H1 (cell line): Measurements from ENCODE around the gene CCNL2. TPM values are rescaled to one million over a fixed set of nuclear protein-coding genes. Genes with fewer than 3 reads are reported as not detected.

Experiments used
- CTCF ChIA-PET: fragments of 300-600 bp; sonication (Branson Sonifier 250); formaldehyde crosslinking; loops from one replicate; lab custom pipeline; 2021; ENCODE audit not compliant: partially characterized antibody; lab: Charles Lee
- POLR2A ChIA-PET: fragments of 300-600 bp; sonication (Branson Sonifier 250); formaldehyde crosslinking; loops from one replicate; lab custom pipeline; 2021; ENCODE audit warnings: inconsistent platforms; ENCODE audit not compliant: partially characterized antibody; lab: Charles Lee
- DNase-seq, 2 experiments: peaks; one replicate each; pipeline versions ENCODE4 v3.0.0 to v3.0.0-alpha.2; 2010 to 2022; ENCODE audit warnings: low spot score in 2 of 2, low read depth in 1 of 2, mixed read lengths in 1 of 2
- FAIRE-seq: peaks from 2 replicates; lab custom pipeline; 2011; peaks lifted over from hg19 to GRCh38; lab: Jason Lieb, UNC
- H2AFZ ChIP-seq: 2 replicates; pipeline ENCODE4 v1.8.1; 2012; ENCODE audit warnings: low read length, inconsistent platforms
- H2AK5ac ChIP-seq: 2 replicates; pipeline ENCODE4 v1.6.1; 2013; ENCODE audit warnings: low read depth, low read length
- H2BK120ac ChIP-seq: replicated peaks from 2 replicates; pipeline ENCODE3; 2013; ENCODE audit warnings: low read depth, low read length, inconsistent platforms
- H2BK12ac ChIP-seq: 2 replicates; pipeline ENCODE4 v1.6.1; 2013; ENCODE audit warnings: low read depth, low read length
- H2BK15ac ChIP-seq: 2 replicates; pipeline ENCODE4 v1.6.1; 2013; ENCODE audit warnings: low read length
- H2BK20ac ChIP-seq: 2 replicates; pipeline ENCODE4 v1.6.1; 2013; ENCODE audit warnings: low read length
- H2BK5ac ChIP-seq: 2 replicates; pipeline ENCODE4 v1.6.1; 2013; ENCODE audit warnings: low read depth, low read length
- H3K14ac ChIP-seq: 2 replicates; pipeline ENCODE4 v1.6.1; 2013; ENCODE audit warnings: inconsistent platforms; ENCODE audit not compliant: insufficient read length
- H3K18ac ChIP-seq: 2 replicates; pipeline ENCODE4 v1.6.1; 2013; ENCODE audit warnings: low read length; ENCODE audit errors: extremely low read depth
- H3K23ac ChIP-seq: 2 replicates; pipeline ENCODE4 v1.6.1; 2013; ENCODE audit warnings: inconsistent platforms; ENCODE audit not compliant: insufficient read length
- H3K23me2 ChIP-seq: 2 replicates; pipeline ENCODE4 v1.6.1; 2013; ENCODE audit warnings: low read depth, low read length
- H3K27ac ChIP-seq: 2 replicates; pipeline ENCODE4 v1.6.1; 2011; ENCODE audit warnings: low read depth, low read length, inconsistent platforms
- H3K27me3 ChIP-seq, 4 experiments: replicated peaks in 1 of 4; 1 replicate in 1 of 4; 2 replicates in 3 of 4; pipeline versions ENCODE4 v1.6.1 to v1.8.1; 2011 to 2013; ENCODE audit warnings: low read length in 3 of 4, mild to moderate bottlenecking in 3 of 4, inconsistent platforms in 2 of 4, mixed read lengths in 2 of 4, moderate library complexity in 1 of 4; ENCODE audit not compliant: control insufficient read depth in 3 of 4, insufficient read depth in 3 of 4; ENCODE audit errors: extremely low read depth in 1 of 4
- H3K36me3 ChIP-seq, 4 experiments: 2 replicates each; pipeline versions ENCODE4 v1.6.1 to v1.8.1; 2011 to 2013; ENCODE audit warnings: mild to moderate bottlenecking in 4 of 4, low read length in 3 of 4, moderate library complexity in 2 of 4, control low read depth in 1 of 4, inconsistent platforms in 1 of 4; ENCODE audit not compliant: insufficient read depth in 4 of 4, control insufficient read depth in 2 of 4
- H3K4ac ChIP-seq: replicated peaks from 2 replicates; pipeline ENCODE3; 2013; ENCODE audit warnings: low read length, low read depth, mixed read lengths, inconsistent platforms; ENCODE audit not compliant: insufficient read length
- H3K4me1 ChIP-seq, 4 experiments: replicated peaks in 1 of 4; 1 replicate in 1 of 4; 2 replicates in 3 of 4; pipeline versions ENCODE4 v1.6.1 to v1.8.1; 2011 to 2013; ENCODE audit warnings: low read length in 3 of 4, inconsistent platforms in 2 of 4, mixed read lengths in 1 of 4; ENCODE audit not compliant: insufficient read depth in 4 of 4, control insufficient read depth in 3 of 4
- H3K4me2 ChIP-seq, 2 experiments: 2 replicates each; pipeline versions ENCODE4 v1.6.1 to v1.8.1; 2011 to 2013; ENCODE audit warnings: low read depth in 2 of 2, low read length in 2 of 2, control low read depth in 1 of 2, inconsistent platforms in 1 of 2, mild to moderate bottlenecking in 1 of 2; ENCODE audit not compliant: insufficient read depth in 1 of 2
- H3K4me3 ChIP-seq, 4 experiments: fragments of 200-600, 300-600 bp in 1 of 4; sonication (generic), shearing (Covaris generic), sonication (Bioruptor Twin) in 1 of 4; 2 replicates each; pipeline versions ENCODE4 v1.5.1 to v1.8.1; 2011 to 2016; ENCODE audit warnings: low read length in 4 of 4, low read depth in 3 of 4, control low read depth in 2 of 4, inconsistent platforms in 2 of 4, mild to moderate bottlenecking in 2 of 4, mixed read lengths in 1 of 4, moderate library complexity in 1 of 4; ENCODE audit not compliant: insufficient read depth in 2 of 4; ENCODE audit errors: extremely low read depth in 1 of 4
- H3K56ac ChIP-seq: replicated peaks from 2 replicates; pipeline ENCODE3; 2013; ENCODE audit warnings: low read depth, mild to moderate bottlenecking, mixed read lengths, low read length, inconsistent platforms; ENCODE audit not compliant: insufficient read length
- H3K79me1 ChIP-seq: 2 replicates; pipeline ENCODE4 v1.6.1; 2013; ENCODE audit warnings: low read depth, low read length, control low read depth
- H3K79me2 ChIP-seq, 2 experiments: 2 replicates each; pipeline versions ENCODE4 v1.6.1 to v1.8.1; 2012 to 2013; ENCODE audit warnings: low read length in 2 of 2, mild to moderate bottlenecking in 2 of 2, inconsistent platforms in 1 of 2; ENCODE audit not compliant: insufficient read depth in 2 of 2, control insufficient read depth in 1 of 2
- H3K9ac ChIP-seq, 4 experiments: replicated peaks in 1 of 4; 1 replicate in 1 of 4; 2 replicates in 3 of 4; pipeline versions ENCODE4 v1.6.1 to v1.8.1; 2011 to 2013; ENCODE audit warnings: low read depth in 3 of 4, low read length in 3 of 4, control low read depth in 2 of 4, mild to moderate bottlenecking in 2 of 4, moderate library complexity in 2 of 4, inconsistent platforms in 1 of 4; ENCODE audit errors: extremely low read depth in 1 of 4
- H3K9me3 ChIP-seq, 2 experiments: 2 replicates each; pipeline versions ENCODE4 v1.6.1 to v1.8.1; 2012 to 2013; ENCODE audit warnings: mild to moderate bottlenecking in 2 of 2, moderate library complexity in 2 of 2, control low read depth in 1 of 2, inconsistent platforms in 1 of 2, low read depth in 1 of 2, low read length in 1 of 2, mixed read lengths in 1 of 2; ENCODE audit not compliant: insufficient read depth in 2 of 2
- H4K20me1 ChIP-seq, 2 experiments: replicated peaks in 1 of 2; 2 replicates each; pipeline versions ENCODE3 to v1.8.1; 2011 to 2013; ENCODE audit warnings: inconsistent platforms in 2 of 2, low read length in 2 of 2, mild to moderate bottlenecking in 1 of 2; ENCODE audit not compliant: insufficient read depth in 2 of 2, control insufficient read depth in 1 of 2
- H4K5ac ChIP-seq: 2 replicates; pipeline ENCODE4 v1.6.1; 2013; ENCODE audit warnings: low read length, low read depth, mixed read lengths, inconsistent platforms; ENCODE audit not compliant: insufficient read length
- H4K8ac ChIP-seq: 2 replicates; pipeline ENCODE4 v1.8.0; 2013; ENCODE audit warnings: mild to moderate bottlenecking, moderate library complexity, low read length, inconsistent platforms; ENCODE audit not compliant: insufficient read depth; ENCODE audit errors: extremely low read depth
- H4K91ac ChIP-seq: replicated peaks from 2 replicates; pipeline ENCODE3; 2013; ENCODE audit warnings: low read length, mixed read lengths, inconsistent platforms; ENCODE audit not compliant: insufficient read length
- BACH1 ChIP-seq: IDR thresholded peaks from 2 replicates; pipeline ENCODE4 v1.6.1; 2012; ENCODE audit warnings: low read length, improper control_type of control experiment
- CTBP2 ChIP-seq: IDR thresholded peaks from 2 replicates; pipeline ENCODE4 v1.7.0; 2011; ENCODE audit warnings: borderline replicate concordance, mild to moderate bottlenecking, moderate library complexity, mixed read lengths, low read length; ENCODE audit not compliant: insufficient read depth, insufficient read length
- EGR1 ChIP-seq: IDR thresholded peaks from 2 replicates; pipeline ENCODE4 v1.6.1; 2011; ENCODE audit warnings: low read depth, low read length, borderline replicate concordance
- JUN ChIP-seq: IDR thresholded peaks from 2 replicates; pipeline ENCODE4 v1.6.1; 2011; ENCODE audit warnings: low read depth, mild to moderate bottlenecking, improper control_type of control experiment, low read length
- RAD21 ChIP-seq, 2 experiments: IDR thresholded peaks in 1 of 2; conservative IDR thresholded peaks in 1 of 2; 2 replicates each; pipeline ENCODE4 v1.6.1; 2011; ENCODE audit warnings: low read depth in 2 of 2, low read length in 2 of 2, improper control_type of control experiment in 1 of 2, inconsistent platforms in 1 of 2, mild to moderate bottlenecking in 1 of 2, moderate library complexity in 1 of 2
- RBBP5 ChIP-seq: IDR thresholded peaks from 2 replicates; pipeline ENCODE4 v1.7.1; 2012; ENCODE audit warnings: low read depth, mild to moderate bottlenecking, inconsistent platforms, low read length, moderate library complexity, borderline replicate concordance
- RXRA ChIP-seq: IDR thresholded peaks from 2 replicates; pipeline ENCODE4 v1.6.1; 2011; ENCODE audit warnings: low read depth, mild to moderate bottlenecking, low read length, moderate library complexity; ENCODE audit not compliant: insufficient read depth
- SIRT6 ChIP-seq: IDR thresholded peaks from one replicate; pipeline ENCODE4 v1.7.1; 2012; ENCODE audit warnings: low read length, inconsistent platforms
- SRF ChIP-seq: IDR thresholded peaks from 2 replicates; pipeline ENCODE4 v1.6.1; 2011; ENCODE audit warnings: mild to moderate bottlenecking, low read depth, low read length, moderate library complexity
- YY1 ChIP-seq: IDR thresholded peaks from 2 replicates; pipeline ENCODE4 v1.6.1; 2011; ENCODE audit warnings: low read depth, mild to moderate bottlenecking, low read length
- WGBS, 2 experiments: shearing (Covaris generic) in 1 of 2; methylation state at CpG; one replicate each; pipeline versions ENCODE4 v1.1.6 to v1.1.7; 2013 to 2015; ENCODE audit warnings: low lambda C conversion rate in 2 of 2, mixed read lengths in 2 of 2, inconsistent platforms in 1 of 2, low coverage in 1 of 2, missing lambda C conversion rate in 1 of 2; ENCODE audit not compliant: insufficient replicate concordance in 2 of 2, insufficient coverage in 1 of 2, insufficient read length in 1 of 2; ENCODE audit errors: extremely low coverage in 1 of 2, missing lambda C conversion rate in 1 of 2; 5-methylcytosine and 5-hydroxymethylcytosine counted together
- polyA plus RNA-seq, 7 experiments: library from polyadenylated mRNA; depleted of rRNA in 3 of 7; stranded (reverse) in 5 of 7; unstranded in 2 of 7; fragments of >200 nt in 5 of 7; fragments of 200-250 nt in 2 of 7; gene quantifications; 1 replicate in 5 of 7; 2 replicates in 1 of 7; 4 replicates in 1 of 7; pipeline versions ENCODE4 v1.2.1 to v1.2.3, GENCODE V29; 2011 to 2013; ENCODE audit warnings: missing spikeins in 2 of 7, mixed read lengths in 2 of 7
- total RNA-seq: library from RNA; stranded (reverse); fragmentation: NEBNext Ultra II Directional; extraction: Animal tissue kit (Norgen Biotek cat#: 25700); gene quantifications from 2 replicates; pipeline ENCODE4 v1.2.1, GENCODE V29; 2021

Gene CCNL2
- total and polyA plus RNA-seq, 2 of the 8 experiments (the other 6 are each of a cell fraction or from before 2014, with no cell fraction given), result 79.8 to 120 TPM

DNA sequence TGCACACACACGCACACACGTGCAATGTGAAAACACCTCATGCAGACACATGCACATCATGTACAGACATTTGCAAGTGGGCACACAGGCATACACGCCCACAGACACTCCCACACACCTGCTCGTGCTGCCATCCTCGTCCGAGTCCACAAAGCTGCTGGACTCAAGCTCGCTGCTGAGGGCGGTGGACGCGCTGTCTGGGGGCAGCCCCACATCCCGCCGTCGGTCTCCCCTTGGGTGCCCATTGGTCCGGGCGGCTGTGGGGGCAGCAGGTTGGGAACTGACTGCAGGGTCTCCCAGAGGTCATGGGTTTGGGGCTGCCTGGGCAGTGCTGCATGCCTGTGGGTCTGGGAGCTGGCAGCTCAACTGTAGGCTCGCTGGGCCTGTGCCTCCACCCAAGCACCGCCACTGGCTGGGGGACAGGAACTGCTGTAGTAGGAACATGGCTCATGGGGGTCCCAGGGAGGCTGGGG is 57.5 kb downstream of the CCNL2 start:
- Histone ChIP-seq H4K20me1 (peaks cover 21 to 45% of the 10 kb centered on the region in 2 experiments), H4K5ac (no peak overlapping the region), H2BK120ac (no peak overlapping the region), H3K56ac (no peak overlapping the region), H2BK12ac (no peak overlapping the region), H2BK5ac (no peak overlapping the region; the same call in 1 of the 2 replicates), H2BK20ac (no peak overlapping the region), H2BK15ac (no peak overlapping the region), H3K4ac (no peak overlapping the region), H3K14ac (peak overlapping the region; percentile 16), H3K23me2 (peaks cover 1% of the 10 kb centered on the region; the same call in 1 of the 2 replicates), H3K9ac (no peak overlapping the region), H4K8ac (no peak overlapping the region), H3K36me3 (peaks cover 2 to 36% (median 15%) of the 10 kb centered on the region in 4 experiments; a peak in 7 of 8 replicates), H2AFZ (no peak overlapping the region), H3K9me3 (peaks cover 0 to 5% of the 10 kb centered on the region in 2 experiments; a peak in 1 of 4 replicates), H3K4me3 (no peak overlapping the region), H3K79me2 (peaks cover 0 to 12% of the 10 kb centered on the region in 2 experiments; a peak in 1 of 4 replicates), H3K23ac (no peak overlapping the region), H3K4me1 (peaks cover 0 to 2% (median 0%) of the 10 kb centered on the region in 4 experiments; a peak in 3 of 7 replicates), H3K79me1 (peaks cover 20% of the 10 kb centered on the region), H4K91ac (no peak overlapping the region), H3K4me2 (no peak overlapping the region), H2AK5ac (no peak overlapping the region), H3K18ac (no peak overlapping the region), H3K27me3 (no peaks in the 10 kb centered on the region; a peak in 1 of 7 replicates), H3K27ac (no peak overlapping the region)
- POLR2A ChIA-PET, result interaction anchor here (0.8 to 1.3 kb wide), 4 partner anchors 12 to 33 kb away, joined by 3 to 4 read pairs (median 3); partner anchors contain the start of gene AURKAIP1
- CTCF ChIA-PET, result interaction anchor here (0.8 to 1.5 kb wide), 4 partner anchors 24 to 50 kb away, joined by 3 to 5 read pairs (median 4); partner anchors contain the start of gene AURKAIP1
- TF ChIP-seq CTBP2 (no peak), EGR1 (no peak), YY1 (no peak), RBBP5 (no peak), RAD21 (IDR thresholded peaks at IDR 0.05 in 1 of 2, conservative IDR thresholded peaks at IDR 0.05 in 1 of 2; ENCODE audit: low read depth in 2 of 2, low read length in 2 of 2) (no peak), SRF (no peak), RXRA (no peak), BACH1 (no peak), SIRT6 (no peak), JUN (no peak)
- no peak for FAIRE-seq
- DNase-seq, result no peak
- 98% methylated on average over 17 of the region's 17 CpGs; no CpG with 5 or more reads in 1 of the 2 experiments for WGBS, 2 experiments
